ENCODE measurements around the gene STIM2.
"Not testable (repeated sequence)": the region's sequence is repeated elsewhere in the genome, so short reads cannot be mapped to it uniquely, and the experiment has no call there.

Gene STIM2

DNA sequence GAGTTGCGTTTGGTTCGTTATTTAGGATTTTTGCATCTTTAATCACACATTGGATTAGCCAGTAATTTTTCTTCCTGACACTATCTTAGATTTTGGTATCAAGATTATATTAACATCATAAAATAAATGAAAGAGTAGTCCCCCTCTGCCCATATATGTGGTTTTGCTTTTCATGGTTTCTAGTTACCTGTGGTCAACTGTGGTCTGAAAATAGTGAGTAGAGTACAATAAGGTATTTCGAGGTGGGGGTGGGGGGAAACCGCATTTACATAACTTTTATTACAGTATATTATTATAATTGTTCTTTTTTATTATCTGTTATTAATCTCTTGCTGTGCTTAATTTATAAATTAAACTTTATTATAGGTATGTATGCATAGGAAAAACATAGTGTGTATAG, 152.4 kb downstream of the STIM2 start:
- Mint-ChIP-seq H3K27ac (no peak overlapping the region), H3K27me3 (no peaks in the 10 kb centered on the region), H3K36me3 (ENCODE audit: low read depth) (peaks cover 40% of the 10 kb centered on the region)

DNA sequence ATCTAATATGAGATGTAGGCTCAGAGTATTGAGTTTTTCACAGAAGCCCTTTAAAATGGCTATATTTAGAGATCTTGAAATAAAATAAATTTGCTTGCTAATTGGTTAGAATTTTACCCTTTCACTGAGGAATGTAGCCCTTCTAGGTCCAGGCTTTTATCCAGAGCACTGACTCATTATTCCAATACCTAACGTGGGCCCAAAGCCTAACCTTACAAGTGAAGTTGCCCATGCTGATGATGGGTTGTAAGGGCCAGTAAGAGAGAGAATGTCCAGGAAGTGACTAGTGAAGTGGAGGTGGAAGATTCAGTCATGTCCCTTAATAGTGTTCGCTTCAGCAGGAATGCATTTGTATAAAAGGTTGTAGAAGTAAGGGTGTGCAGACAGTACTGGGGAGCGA, 155.9 kb downstream of the STIM2 start:
- H3K4me3 Mint-ChIP-seq: no peak overlapping the region
- H3K4me1 Mint-ChIP-seq (ENCODE audit: low read depth): peaks cover 34% of the 10 kb centered on the region
- H3K36me3 Mint-ChIP-seq (ENCODE audit: low read depth): peaks cover 62% of the 10 kb centered on the region
- H3K27me3 Mint-ChIP-seq: no peaks in the 10 kb centered on the region
- no peaks in the 10 kb centered on the region for H3K9me3 Mint-ChIP-seq
- no peak overlapping the region for H3K27ac Mint-ChIP-seq

More for the DNA sequence above, 152.4 kb downstream of the STIM2 start:
- Mint-ChIP-seq H3K9me3 (no peaks in the 10 kb centered on the region), H3K4me3 (no peak overlapping the region), H3K4me1 (ENCODE audit: low read depth) (peaks cover 34% of the 10 kb centered on the region)

DNA sequence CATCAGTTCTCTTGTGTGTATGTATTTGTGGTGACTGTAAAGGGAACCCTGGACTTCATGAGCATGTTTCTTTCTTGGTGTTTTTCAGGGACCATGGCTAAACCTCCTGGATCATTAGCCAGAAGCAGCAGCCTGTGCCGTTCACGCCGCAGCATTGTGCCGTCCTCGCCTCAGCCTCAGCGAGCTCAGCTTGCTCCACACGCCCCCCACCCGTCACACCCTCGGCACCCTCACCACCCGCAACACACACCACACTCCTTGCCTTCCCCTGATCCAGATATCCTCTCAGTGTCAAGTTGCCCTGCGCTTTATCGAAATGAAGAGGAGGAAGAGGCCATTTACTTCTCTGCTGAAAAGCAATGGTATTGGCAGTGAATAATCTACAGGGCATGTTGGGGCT, 157.0 kb downstream of the STIM2 start:
- Mint-ChIP-seq H3K27me3 (no peaks in the 10 kb centered on the region), H3K27ac (peak overlapping the region; percentile 80), H3K4me3 (no peak overlapping the region), H3K36me3 (ENCODE audit: low read depth) (peaks cover 71% of the 10 kb centered on the region), H3K9me3 (no peaks in the 10 kb centered on the region), H3K4me1 (ENCODE audit: low read depth) (peaks cover 34% of the 10 kb centered on the region)

DNA sequence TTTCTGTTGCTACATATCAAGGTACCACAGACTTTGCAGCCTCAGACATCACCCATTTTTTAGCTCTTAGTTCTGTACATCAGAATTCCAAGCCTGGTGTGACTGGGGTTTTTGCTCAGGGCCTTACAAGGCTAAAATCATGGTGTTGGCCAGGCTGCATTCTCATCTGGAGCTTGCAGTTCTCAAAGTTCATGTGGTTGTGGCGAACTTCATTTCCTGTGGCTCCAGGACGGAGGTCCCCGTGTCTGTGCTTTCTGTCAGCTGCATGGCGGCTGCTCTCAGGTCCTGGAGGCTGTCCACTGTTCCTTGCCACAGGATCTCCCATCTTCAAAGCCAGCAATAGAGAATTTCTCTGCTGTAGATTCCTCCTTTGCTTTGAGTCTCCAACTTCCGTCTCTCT, 157.4 kb downstream of the STIM2 start:
- Mint-ChIP-seq H3K27ac (peak overlapping the region; percentile 41), H3K36me3 (ENCODE audit: low read depth) (peaks cover 72% of the 10 kb centered on the region), H3K27me3 (no peaks in the 10 kb centered on the region)

DNA sequence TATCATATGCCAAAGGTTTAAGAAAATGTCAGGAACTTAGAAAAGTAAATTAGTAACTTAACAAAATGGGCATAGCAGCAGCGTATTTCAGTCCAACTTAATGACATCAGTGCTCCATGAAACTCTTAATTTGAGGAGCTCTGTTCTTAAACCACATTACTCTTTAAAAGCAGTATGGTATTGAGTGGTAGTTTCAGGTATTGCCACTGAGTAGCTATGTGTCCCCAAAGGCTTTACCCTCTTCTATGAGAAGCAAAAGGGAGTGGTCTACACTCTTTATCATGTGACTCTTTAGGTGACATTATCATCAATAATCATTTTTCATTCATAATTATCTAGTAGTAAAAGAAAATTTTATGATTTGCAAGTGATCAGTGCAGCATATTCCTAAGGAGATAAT, 158.3 kb downstream of the STIM2 start:
- no peaks in the 10 kb centered on the region for H3K9me3 Mint-ChIP-seq
- peaks cover 79% of the 10 kb centered on the region for H3K36me3 Mint-ChIP-seq (ENCODE audit: low read depth)
- H3K27me3 Mint-ChIP-seq: no peaks in the 10 kb centered on the region
- no peak overlapping the region for H3K27ac Mint-ChIP-seq
- H3K4me1 Mint-ChIP-seq (ENCODE audit: low read depth): peaks cover 30% of the 10 kb centered on the region
- H3K4me3 Mint-ChIP-seq: no peak overlapping the region

More for the DNA sequence above, 157.4 kb downstream of the STIM2 start:
- no peak overlapping the region for H3K4me3 Mint-ChIP-seq
- no peaks in the 10 kb centered on the region for H3K9me3 Mint-ChIP-seq
- H3K4me1 Mint-ChIP-seq (ENCODE audit: low read depth): peaks cover 30% of the 10 kb centered on the region

DNA sequence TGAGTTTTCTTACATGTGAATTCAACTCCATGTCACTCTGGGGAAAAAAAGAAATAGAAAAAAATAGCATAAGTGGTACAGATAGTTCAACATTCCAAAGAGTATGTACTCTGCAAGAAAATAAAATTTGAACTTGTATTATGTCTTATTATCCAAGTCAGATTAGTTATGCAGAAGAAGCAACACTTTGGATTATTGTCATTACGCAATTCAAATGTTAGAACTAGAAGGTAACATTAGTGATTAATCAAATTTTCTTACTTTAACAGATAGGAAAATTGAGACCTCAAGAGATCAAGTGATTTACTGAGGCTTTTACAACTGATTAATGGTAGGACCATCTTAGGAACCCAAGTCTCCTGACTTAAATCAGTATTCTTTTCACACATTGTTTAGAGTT, 159.1 kb downstream of the STIM2 start:
- Mint-ChIP-seq H3K4me1 (ENCODE audit: low read depth) (peaks cover 30% of the 10 kb centered on the region), H3K27ac (no peak overlapping the region), H3K9me3 (no peaks in the 10 kb centered on the region), H3K36me3 (ENCODE audit: low read depth) (peaks cover 80% of the 10 kb centered on the region), H3K27me3 (no peaks in the 10 kb centered on the region), H3K4me3 (no peak overlapping the region)

DNA sequence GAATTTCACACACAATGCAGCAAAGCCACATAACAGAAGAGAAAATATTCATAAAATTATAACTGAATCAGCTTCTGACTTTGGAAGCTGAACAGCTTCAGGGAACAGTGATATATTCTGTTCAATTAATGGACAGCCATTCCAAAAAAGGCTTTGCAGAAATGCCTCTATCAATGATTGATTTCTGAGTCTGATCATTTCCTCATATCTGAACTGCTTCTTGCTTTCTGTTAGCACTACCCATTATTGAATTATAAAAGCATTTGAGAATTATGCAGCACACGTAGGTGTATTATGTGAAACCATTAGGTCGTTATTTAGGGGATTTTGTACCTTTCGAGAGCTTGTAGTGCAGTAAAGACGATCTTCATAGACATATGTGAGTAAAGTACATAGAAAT, 159.6 kb downstream of the STIM2 start:
- H3K27me3 Mint-ChIP-seq: no peaks in the 10 kb centered on the region
- peaks cover 75% of the 10 kb centered on the region for H3K36me3 Mint-ChIP-seq (ENCODE audit: low read depth)
- no peak overlapping the region for H3K4me3 Mint-ChIP-seq
- no peak overlapping the region for H3K27ac Mint-ChIP-seq
- peaks cover 27% of the 10 kb centered on the region for H3K4me1 Mint-ChIP-seq (ENCODE audit: low read depth)
- H3K9me3 Mint-ChIP-seq: no peaks in the 10 kb centered on the region

DNA sequence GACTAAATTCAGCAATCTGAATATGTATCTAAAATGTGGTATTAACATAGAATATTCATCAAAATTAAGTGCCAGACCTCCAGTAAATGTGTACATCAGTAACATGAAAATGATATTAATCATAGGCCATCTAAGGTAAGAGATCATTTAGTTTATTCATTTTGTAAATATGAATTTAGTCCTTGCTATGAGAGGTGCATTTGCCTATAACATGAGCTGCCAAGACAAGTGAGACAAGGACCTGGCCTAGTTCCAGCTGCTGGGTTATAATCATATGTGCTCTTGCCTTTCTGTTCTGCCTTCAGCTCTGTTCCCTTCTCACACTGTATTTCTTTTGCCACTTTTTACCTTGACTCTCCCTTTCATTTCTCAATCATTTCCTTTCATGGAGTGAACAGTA, 160.0 kb downstream of the STIM2 start:
- Mint-ChIP-seq H3K27ac (no peak overlapping the region), H3K36me3 (ENCODE audit: low read depth) (peaks cover 73% of the 10 kb centered on the region), H3K4me3 (no peak overlapping the region), H3K4me1 (ENCODE audit: low read depth) (peaks cover 25% of the 10 kb centered on the region), H3K9me3 (no peaks in the 10 kb centered on the region), H3K27me3 (no peaks in the 10 kb centered on the region)

DNA sequence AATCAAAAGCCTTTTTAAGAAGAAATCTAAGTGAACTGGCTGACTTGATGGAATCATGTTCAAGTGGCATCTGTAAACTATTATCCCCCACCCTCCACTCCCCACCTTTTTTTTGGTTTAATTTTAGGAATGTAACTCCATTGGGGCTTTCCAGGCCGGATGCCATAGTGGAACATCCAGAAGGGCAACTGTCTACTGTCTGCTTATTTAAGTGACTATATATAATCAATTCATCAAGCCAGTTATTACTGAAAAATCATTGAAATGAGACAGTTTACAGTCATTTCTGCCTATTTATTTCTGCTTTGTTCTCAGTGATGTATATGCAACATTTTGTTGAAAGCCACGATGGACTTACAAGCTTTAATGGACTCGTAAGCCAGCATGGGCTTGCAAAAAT, 162.3 kb downstream of the STIM2 start:
- no peak overlapping the region for H3K27ac Mint-ChIP-seq
- H3K27me3 Mint-ChIP-seq: no peaks in the 10 kb centered on the region
- no peaks in the 10 kb centered on the region for H3K9me3 Mint-ChIP-seq
- peaks cover 52% of the 10 kb centered on the region for H3K36me3 Mint-ChIP-seq (ENCODE audit: low read depth)
- H3K4me1 Mint-ChIP-seq (ENCODE audit: low read depth): peaks cover 6% of the 10 kb centered on the region
- no peak overlapping the region for H3K4me3 Mint-ChIP-seq

DNA sequence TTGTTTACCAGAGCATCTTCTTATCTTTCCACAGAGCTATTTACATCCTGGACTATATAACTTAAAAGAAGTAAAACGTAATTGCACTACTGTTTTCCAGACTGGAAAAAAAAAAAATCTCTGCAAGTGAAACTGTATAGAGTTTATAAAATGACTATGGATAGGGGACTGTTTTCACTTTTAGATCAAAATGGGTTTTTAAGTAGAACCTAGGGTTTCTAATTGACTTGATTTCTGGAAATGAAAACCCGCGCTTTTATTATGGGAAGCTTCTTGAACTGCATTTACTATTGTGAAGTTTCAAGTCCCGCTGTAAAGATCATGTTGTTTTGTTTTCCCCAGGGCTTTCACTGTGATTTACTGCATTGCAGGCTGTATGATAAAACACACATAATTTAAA, 162.7 kb downstream of the STIM2 start:
- Mint-ChIP-seq H3K4me1 (ENCODE audit: low read depth) (peaks cover 2% of the 10 kb centered on the region), H3K27ac (no peak overlapping the region), H3K27me3 (no peaks in the 10 kb centered on the region), H3K36me3 (ENCODE audit: low read depth) (peaks cover 49% of the 10 kb centered on the region), H3K9me3 (no peaks in the 10 kb centered on the region), H3K4me3 (no peak overlapping the region)

DNA sequence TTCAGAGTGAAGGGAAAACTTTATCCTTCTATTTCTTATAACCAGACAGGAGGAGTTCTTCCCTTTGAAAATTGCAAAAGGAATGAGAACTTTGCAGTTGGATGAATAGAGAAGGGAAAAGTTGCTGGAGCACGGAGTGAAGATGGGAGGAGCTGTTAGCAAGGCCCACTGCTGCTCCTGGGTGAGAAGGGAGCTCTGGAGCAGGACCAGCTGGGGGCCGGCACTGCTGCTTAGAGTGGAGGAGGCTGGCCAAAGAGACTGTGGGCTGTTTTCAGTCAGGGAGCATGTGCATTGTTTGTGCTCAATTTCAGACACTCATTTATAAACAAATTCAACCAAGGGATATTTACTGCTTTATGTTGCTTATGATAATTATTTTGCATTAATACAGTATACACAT, 164.2 kb downstream of the STIM2 start:
- Mint-ChIP-seq H3K27ac (no peak overlapping the region), H3K4me1 (ENCODE audit: low read depth) (no peaks in the 10 kb centered on the region), H3K27me3 (no peaks in the 10 kb centered on the region), H3K36me3 (ENCODE audit: low read depth) (peaks cover 37% of the 10 kb centered on the region), H3K4me3 (no peak overlapping the region), H3K9me3 (no peaks in the 10 kb centered on the region)

DNA sequence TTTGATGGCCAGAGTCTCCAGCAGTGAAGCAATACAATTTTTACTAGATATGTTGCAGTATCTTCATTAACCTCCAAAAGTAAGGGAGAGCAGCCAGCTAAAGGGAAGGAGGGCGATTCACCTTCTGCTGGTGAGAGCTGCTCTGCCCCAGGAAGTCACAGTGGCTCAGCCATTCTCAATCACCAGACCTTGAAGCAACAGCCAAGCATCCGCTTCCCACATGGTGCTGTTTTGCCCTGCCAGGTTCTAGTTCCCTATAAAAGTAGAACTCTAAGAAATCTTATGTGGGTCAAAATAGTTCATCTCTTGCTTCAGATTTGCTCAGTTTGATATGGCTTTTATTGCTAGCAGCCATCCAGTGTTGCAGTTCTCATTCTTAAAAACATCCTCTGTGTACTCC, 166.8 kb downstream of the STIM2 start:
- peaks cover 16% of the 10 kb centered on the region for H3K36me3 Mint-ChIP-seq (ENCODE audit: low read depth)
- H3K27me3 Mint-ChIP-seq: no peaks in the 10 kb centered on the region
- no peaks in the 10 kb centered on the region for H3K9me3 Mint-ChIP-seq
- H3K4me3 Mint-ChIP-seq: no peak overlapping the region
- no peak overlapping the region for H3K27ac Mint-ChIP-seq
- H3K4me1 Mint-ChIP-seq (ENCODE audit: low read depth): no peaks in the 10 kb centered on the region

DNA sequence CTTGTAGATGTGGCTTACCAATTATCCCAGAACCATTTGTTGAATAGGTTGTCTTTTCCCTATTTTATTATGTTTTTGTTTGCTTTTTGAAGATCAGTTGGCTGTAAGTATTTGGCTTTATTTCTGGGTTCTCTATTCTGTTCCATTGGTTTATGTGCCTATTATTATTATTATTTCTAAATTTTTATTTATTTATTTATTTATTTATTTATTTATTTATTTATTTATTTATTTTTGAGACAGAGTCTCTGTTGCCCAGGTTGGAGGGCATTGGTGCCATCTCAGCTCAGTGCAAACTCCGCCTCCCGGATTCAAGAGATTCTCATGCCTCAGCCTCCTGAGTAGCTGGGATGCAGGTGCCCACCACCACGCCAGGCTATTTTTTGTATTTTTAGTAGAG, 174.5 kb downstream of the STIM2 start:
- not testable (repeated sequence) for H3K4me3 Mint-ChIP-seq; H3K4me1 Mint-ChIP-seq (ENCODE audit: low read depth); H3K27ac Mint-ChIP-seq; H3K36me3 Mint-ChIP-seq (ENCODE audit: low read depth); H3K27me3 Mint-ChIP-seq; H3K9me3 Mint-ChIP-seq

DNA sequence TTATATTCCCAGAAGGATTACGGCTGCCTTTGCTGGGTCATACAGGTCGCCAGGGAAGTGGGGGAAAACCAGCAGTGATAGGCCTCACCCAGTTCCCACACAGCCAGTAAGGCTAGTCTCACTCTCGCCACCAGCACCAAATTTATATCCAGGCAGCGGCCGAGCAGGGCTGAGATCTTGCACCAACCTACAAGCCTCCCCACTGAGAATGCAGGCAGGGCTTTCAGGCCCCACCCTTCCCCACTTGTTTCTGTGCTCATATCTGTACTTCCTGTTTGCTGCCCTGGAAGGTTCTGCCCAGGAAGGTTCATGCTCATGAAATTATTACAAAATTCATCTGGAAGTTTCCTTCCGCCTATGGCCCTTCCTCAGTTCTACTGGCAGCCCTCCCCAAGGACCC, 179.7 kb downstream of the STIM2 start:
- Mint-ChIP-seq H3K4me3 (no peak overlapping the region), H3K27ac (no peak overlapping the region)

DNA sequence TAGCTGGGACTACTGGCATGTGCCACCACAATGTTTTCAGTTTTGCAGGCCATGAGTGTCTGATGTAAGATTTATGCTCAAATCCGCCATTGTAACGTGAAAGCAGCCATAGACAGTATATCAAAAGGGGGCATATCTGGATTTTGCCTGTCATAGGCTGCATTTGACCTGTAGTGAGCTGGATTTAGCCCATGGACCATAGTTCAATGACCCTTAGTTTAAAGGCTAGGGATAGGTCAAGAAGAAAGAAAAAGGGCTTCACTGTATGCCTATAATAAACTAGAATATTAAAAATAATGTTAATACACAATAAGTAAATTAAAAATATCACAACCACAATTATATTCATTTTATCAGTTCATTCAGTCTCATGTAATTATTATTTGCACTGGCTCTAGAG, 181.8 kb downstream of the STIM2 start:
- H3K36me3 Mint-ChIP-seq (ENCODE audit: low read depth): peaks cover 3% of the 10 kb centered on the region
- H3K4me3 Mint-ChIP-seq: no peak overlapping the region
- H3K9me3 Mint-ChIP-seq: peaks cover 10% of the 10 kb centered on the region
- H3K4me1 Mint-ChIP-seq (ENCODE audit: low read depth): peaks cover 5% of the 10 kb centered on the region
- H3K27me3 Mint-ChIP-seq: peaks cover 20% of the 10 kb centered on the region
- no peak overlapping the region for H3K27ac Mint-ChIP-seq

More for the DNA sequence above, 179.7 kb downstream of the STIM2 start:
- peaks cover 5% of the 10 kb centered on the region for H3K4me1 Mint-ChIP-seq (ENCODE audit: low read depth)
- H3K9me3 Mint-ChIP-seq: peaks cover 10% of the 10 kb centered on the region
- H3K36me3 Mint-ChIP-seq (ENCODE audit: low read depth): peaks cover 3% of the 10 kb centered on the region
- peaks cover 20% of the 10 kb centered on the region for H3K27me3 Mint-ChIP-seq

DNA sequence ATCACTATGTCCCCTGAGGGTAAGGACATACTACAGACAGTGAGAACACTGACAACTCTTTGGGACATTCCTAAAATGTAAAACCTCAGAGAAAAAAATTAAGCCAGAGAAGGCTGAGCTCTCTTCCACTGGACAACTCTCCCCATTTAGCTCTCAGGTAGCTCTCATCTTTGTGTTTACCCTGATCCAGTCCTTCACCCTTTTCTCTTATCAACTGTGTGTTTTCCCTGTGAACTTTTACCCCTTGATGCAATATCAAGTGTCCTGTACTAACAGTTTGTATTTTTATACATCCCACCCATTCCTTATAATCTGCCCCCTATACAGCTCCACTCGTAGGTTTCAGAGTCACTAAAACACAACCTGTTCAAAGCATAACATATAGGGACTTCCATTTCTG, 182.6 kb downstream of the STIM2 start:
- Mint-ChIP-seq H3K9me3 (peaks cover 6% of the 10 kb centered on the region), H3K27me3 (peaks cover 21% of the 10 kb centered on the region)

More for the DNA sequence above, 182.6 kb downstream of the STIM2 start:
- Mint-ChIP-seq H3K36me3 (ENCODE audit: low read depth) (peaks cover 3% of the 10 kb centered on the region), H3K4me1 (ENCODE audit: low read depth) (peaks cover 6% of the 10 kb centered on the region), H3K4me3 (no peak overlapping the region), H3K27ac (no peak overlapping the region)
